MM.1S (cell line): ENCODE measurements around the gene SAXO2.
"Not testable (repeated sequence)": the region's sequence is repeated elsewhere in the genome, so short reads cannot be mapped to it uniquely, and the experiment has no call there.

Source experiments
- DNase-seq: peaks from one replicate; pipeline ENCODE4 v3.0.0-alpha.2; 2015
- H2AFZ ChIP-seq: fragments of 300-600 bp; sonication (generic); 2 replicates; pipeline ENCODE4 v1.6.0; 2016; ENCODE audit warnings: antibody characterized with exemption, low read length
- H3F3A ChIP-seq: fragments of 300-600 bp; sonication (generic); 2 replicates; pipeline ENCODE4 v1.6.1; 2016; ENCODE audit warnings: mild to moderate bottlenecking, antibody characterized with exemption, low read length, moderate library complexity, mixed read lengths; ENCODE audit not compliant: insufficient read depth
- H3K27ac ChIP-seq: fragments of 300-600 bp; sonication (generic); 2 replicates; pipeline ENCODE4 v1.5.1; 2016; ENCODE audit warnings: mild to moderate bottlenecking, low read length
- H3K27me3 ChIP-seq: fragments of 300-600 bp; sonication (generic); replicated peaks from 2 replicates; pipeline ENCODE4 v1.6.0; 2016; ENCODE audit warnings: low read length; ENCODE audit not compliant: insufficient read depth
- H3K36me3 ChIP-seq: fragments of 300-600 bp; sonication (generic); replicated peaks from 2 replicates; pipeline ENCODE4 v1.6.1; 2016; ENCODE audit warnings: mild to moderate bottlenecking, low read length, mixed read lengths; ENCODE audit not compliant: insufficient read depth
- H3K4me1 ChIP-seq: fragments of 300-600 bp; sonication (generic); 2 replicates; pipeline ENCODE4 v1.6.1; 2016; ENCODE audit warnings: low read length, mixed read lengths
- H3K4me2 ChIP-seq: fragments of 300-600 bp; sonication (generic); 2 replicates; pipeline ENCODE4 v1.6.0; 2016; ENCODE audit warnings: low read depth, low read length
- H3K4me3 ChIP-seq: fragments of 300-600 bp; sonication (generic); 2 replicates; pipeline ENCODE4 v1.5.1; 2016; ENCODE audit warnings: low read length, mixed read lengths
- H3K79me2 ChIP-seq: fragments of 300-600 bp; sonication (generic); 2 replicates; pipeline ENCODE4 v1.6.1; 2016; ENCODE audit warnings: mixed run types, low read length, mixed read lengths
- H3K9ac ChIP-seq: fragments of 300-600 bp; sonication (generic); 2 replicates; pipeline ENCODE4 v1.6.1; 2016; ENCODE audit warnings: low read length, mixed read lengths
- H3K9me2 ChIP-seq: fragments of 300-600 bp; sonication (generic); replicated peaks from 2 replicates; pipeline ENCODE4 v1.6.1; 2016; ENCODE audit warnings: mild to moderate bottlenecking, low read length, mixed read lengths; ENCODE audit not compliant: insufficient read depth
- H3K9me3 ChIP-seq: fragments of 300-600 bp; sonication (generic); replicated peaks from 2 replicates; pipeline ENCODE4 v1.6.1; 2016; ENCODE audit warnings: mild to moderate bottlenecking, low read length, mixed read lengths; ENCODE audit not compliant: insufficient read depth
- H4K20me1 ChIP-seq: fragments of 300-600 bp; sonication (generic); 2 replicates; pipeline ENCODE4 v1.6.1; 2016; ENCODE audit warnings: mild to moderate bottlenecking, low read length, moderate library complexity, mixed read lengths; ENCODE audit not compliant: insufficient read depth
- EZH2 ChIP-seq: fragments of 300-600 bp; sonication (generic); optimal IDR thresholded peaks from 2 replicates; pipeline ENCODE3; 2017; ENCODE audit warnings: low read depth, mild to moderate bottlenecking, antibody characterized with exemption, low read length, mixed read lengths
- EZH2phosphoT487 ChIP-seq: fragments of 300-600 bp; sonication (generic); IDR thresholded peaks from 2 replicates; pipeline ENCODE4 v1.6.1; 2018; ENCODE audit warnings: antibody characterized with exemption, low read length
- TF ChIP-seq, protein P1 (sequence below): fragments of 300-600 bp; sonication (generic); IDR thresholded peaks from 2 replicates; pipeline ENCODE4 v1.5.1; 2016; ENCODE audit warnings: antibody characterized with exemption, low read length, mixed read lengths

Gene SAXO2

GRCh38 chr15:82317091-82317489 is 54.5 kb downstream of the SAXO2 start:
- H3F3A ChIP-seq, result no peaks in the 10 kb centered on the region
- peaks cover 16% of the 10 kb centered on the region for H3K27me3 ChIP-seq
- no peak overlapping the region for H2AFZ ChIP-seq
- H3K36me3 ChIP-seq, result no peaks in the 10 kb centered on the region
- no peak overlapping the region for H3K4me3 ChIP-seq
- TF ChIP-seq, protein P1, sequence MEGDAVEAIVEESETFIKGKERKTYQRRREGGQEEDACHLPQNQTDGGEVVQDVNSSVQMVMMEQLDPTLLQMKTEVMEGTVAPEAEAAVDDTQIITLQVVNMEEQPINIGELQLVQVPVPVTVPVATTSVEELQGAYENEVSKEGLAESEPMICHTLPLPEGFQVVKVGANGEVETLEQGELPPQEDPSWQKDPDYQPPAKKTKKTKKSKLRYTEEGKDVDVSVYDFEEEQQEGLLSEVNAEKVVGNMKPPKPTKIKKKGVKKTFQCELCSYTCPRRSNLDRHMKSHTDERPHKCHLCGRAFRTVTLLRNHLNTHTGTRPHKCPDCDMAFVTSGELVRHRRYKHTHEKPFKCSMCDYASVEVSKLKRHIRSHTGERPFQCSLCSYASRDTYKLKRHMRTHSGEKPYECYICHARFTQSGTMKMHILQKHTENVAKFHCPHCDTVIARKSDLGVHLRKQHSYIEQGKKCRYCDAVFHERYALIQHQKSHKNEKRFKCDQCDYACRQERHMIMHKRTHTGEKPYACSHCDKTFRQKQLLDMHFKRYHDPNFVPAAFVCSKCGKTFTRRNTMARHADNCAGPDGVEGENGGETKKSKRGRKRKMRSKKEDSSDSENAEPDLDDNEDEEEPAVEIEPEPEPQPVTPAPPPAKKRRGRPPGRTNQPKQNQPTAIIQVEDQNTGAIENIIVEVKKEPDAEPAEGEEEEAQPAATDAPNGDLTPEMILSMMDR, result no peak
- TF ChIP-seq EZH2 (no peak), EZH2phosphoT487 (no peak)
- H3K9me3 ChIP-seq, result no peaks in the 10 kb centered on the region
- no peak overlapping the region for H3K27ac ChIP-seq
- no peaks in the 10 kb centered on the region for H3K4me1 ChIP-seq
- H3K4me2 ChIP-seq, result no peak overlapping the region
- no peaks in the 10 kb centered on the region for H3K9me2 ChIP-seq
- H4K20me1 ChIP-seq, result no peaks in the 10 kb centered on the region
- H3K79me2 ChIP-seq, result no peaks in the 10 kb centered on the region
- no peak for DNase-seq
- H3K9ac ChIP-seq, result no peak overlapping the region

DNA sequence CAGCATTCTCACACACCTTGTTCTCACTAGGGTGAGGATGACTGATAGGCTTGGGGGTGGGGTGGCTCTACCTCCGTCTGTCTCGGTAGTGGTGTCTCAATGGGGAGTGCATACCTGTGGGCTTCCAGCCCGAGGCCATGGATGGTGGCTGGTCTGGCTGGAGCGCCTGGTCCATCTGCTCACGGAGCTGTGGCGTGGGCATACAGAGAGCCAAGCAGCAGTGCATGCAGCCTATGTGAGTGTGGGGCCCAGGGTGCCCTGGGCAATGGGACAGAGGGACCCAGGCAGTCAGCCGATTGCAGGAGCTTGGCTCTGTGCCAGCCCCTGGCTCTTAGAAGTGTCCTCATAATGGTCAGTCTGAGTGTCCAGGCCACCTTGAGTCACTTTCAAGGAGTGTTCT is 54.9 kb downstream of the SAXO2 start:
- not testable (repeated sequence) for H2AFZ ChIP-seq, H3K9me3 ChIP-seq, H3K79me2 ChIP-seq, DNase-seq, H4K20me1 ChIP-seq, H3K9ac ChIP-seq, H3F3A ChIP-seq, H3K27ac ChIP-seq, H3K36me3 ChIP-seq, H3K4me3 ChIP-seq, H3K9me2 ChIP-seq, H3K4me2 ChIP-seq, H3K4me1 ChIP-seq
- peaks cover 16% of the 10 kb centered on the region for H3K27me3 ChIP-seq

- not testable (repeated sequence) for H3K4me1 ChIP-seq, DNase-seq, H3K9ac ChIP-seq, H3K79me2 ChIP-seq, H3F3A ChIP-seq, H3K36me3 ChIP-seq, H3K9me2 ChIP-seq, H4K20me1 ChIP-seq, H2AFZ ChIP-seq, H3K4me3 ChIP-seq, H3K9me3 ChIP-seq, H3K4me2 ChIP-seq, H3K27ac ChIP-seq
- peaks cover 16% of the 10 kb centered on the region for H3K27me3 ChIP-seq
Measured at GRCh38 chr15:82318281-82318680, 55.7 kb downstream of the SAXO2 start.

GRCh38 chr15:82319522-82320278 is 57.1 kb downstream of the SAXO2 start:
- not testable (repeated sequence) for H3K9me3 ChIP-seq, H3K27ac ChIP-seq, H3K4me3 ChIP-seq, H2AFZ ChIP-seq, H4K20me1 ChIP-seq, DNase-seq, H3K36me3 ChIP-seq, H3K9ac ChIP-seq, H3F3A ChIP-seq, H3K9me2 ChIP-seq, H3K4me2 ChIP-seq, H3K79me2 ChIP-seq, H3K4me1 ChIP-seq
- H3K27me3 ChIP-seq, result peaks cover 16% of the 10 kb centered on the region

- H3K4me2 ChIP-seq, result not testable (repeated sequence)
Measured at GRCh38 chr15:82320861-82321260, 58.2 kb downstream of the SAXO2 start.

DNA sequence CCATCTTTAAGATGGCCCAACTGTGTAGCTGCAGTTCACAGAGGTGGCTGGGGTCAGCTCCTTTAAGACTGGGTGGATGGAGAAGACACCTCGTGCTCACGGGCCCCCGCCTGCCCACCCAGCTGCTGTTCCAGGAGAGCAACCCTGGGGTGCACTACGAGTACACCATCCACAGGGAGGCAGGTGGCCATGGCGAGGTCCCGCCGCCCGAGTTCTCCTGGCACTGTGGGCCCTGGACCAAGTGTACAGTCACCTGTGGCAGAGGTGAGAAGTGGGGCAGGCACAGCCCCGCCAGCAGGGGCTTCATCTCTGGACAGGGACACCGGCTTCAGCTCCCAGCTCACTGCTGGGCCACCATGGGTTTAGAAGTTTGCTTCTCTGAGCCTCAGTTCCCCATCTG is 59.9 kb downstream of the SAXO2 start:
- H3K9me2 ChIP-seq, H2AFZ ChIP-seq, DNase-seq, H3F3A ChIP-seq, H3K27ac ChIP-seq, H3K9me3 ChIP-seq, H3K36me3 ChIP-seq, H3K9ac ChIP-seq, H3K4me1 ChIP-seq, H3K4me2 ChIP-seq, H3K4me3 ChIP-seq, H3K79me2 ChIP-seq, H4K20me1 ChIP-seq, H3K27me3 ChIP-seq: not testable (repeated sequence)

More at GRCh38 chr15:82320861-82321260, 58.2 kb downstream of the SAXO2 start:
- H3K79me2 ChIP-seq, H3K9ac ChIP-seq, H4K20me1 ChIP-seq, H3K36me3 ChIP-seq, H3K9me3 ChIP-seq, H3F3A ChIP-seq, H3K27ac ChIP-seq, H3K4me1 ChIP-seq, DNase-seq, H2AFZ ChIP-seq, H3K27me3 ChIP-seq, H3K9me2 ChIP-seq, H3K4me3 ChIP-seq: not testable (repeated sequence)

DNA sequence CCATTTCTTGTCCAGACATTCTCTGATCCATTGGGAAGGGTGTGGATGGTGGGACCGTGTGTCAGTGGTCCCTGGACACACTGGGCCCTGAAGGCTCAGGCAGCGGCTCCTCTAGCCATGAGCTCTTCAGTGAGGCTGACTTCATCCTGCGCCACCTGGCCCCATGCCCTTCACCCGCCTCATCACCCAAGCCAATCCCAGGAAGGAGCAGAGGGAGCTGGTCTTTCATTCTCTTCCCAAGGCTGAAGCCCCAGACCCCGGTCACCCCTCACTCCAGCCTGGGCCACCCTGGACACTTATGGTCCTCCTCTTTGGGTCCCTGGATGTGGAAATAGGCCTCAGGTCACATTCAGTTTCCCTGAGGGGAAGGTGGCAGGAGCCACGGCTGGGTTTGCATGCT is 62.2 kb downstream of the SAXO2 start:
- H3K27ac ChIP-seq, H3K4me2 ChIP-seq, H3K4me1 ChIP-seq, H2AFZ ChIP-seq, H3K9ac ChIP-seq, H3K36me3 ChIP-seq, H3F3A ChIP-seq, H3K4me3 ChIP-seq, H3K9me2 ChIP-seq, DNase-seq, H3K79me2 ChIP-seq, H4K20me1 ChIP-seq, H3K27me3 ChIP-seq, H3K9me3 ChIP-seq: not testable (repeated sequence)
